Epidermal melanocyte (primary cell): ENCODE data around the gene SLC48A1.
A peak's percentile ranks its signal among the peaks of the same experiment; 100 is the strongest.
"Not testable (repeated sequence)": the region's sequence is repeated elsewhere in the genome, so short reads cannot be mapped to it uniquely, and the experiment has no call there.

Experiments used
- DNase-seq: peaks from one replicate; pipeline ENCODE4 v3.0.0; 2011; ENCODE audit warnings: low spot score; ENCODE audit not compliant: insufficient read length

SLC48A1 gene

DNA sequence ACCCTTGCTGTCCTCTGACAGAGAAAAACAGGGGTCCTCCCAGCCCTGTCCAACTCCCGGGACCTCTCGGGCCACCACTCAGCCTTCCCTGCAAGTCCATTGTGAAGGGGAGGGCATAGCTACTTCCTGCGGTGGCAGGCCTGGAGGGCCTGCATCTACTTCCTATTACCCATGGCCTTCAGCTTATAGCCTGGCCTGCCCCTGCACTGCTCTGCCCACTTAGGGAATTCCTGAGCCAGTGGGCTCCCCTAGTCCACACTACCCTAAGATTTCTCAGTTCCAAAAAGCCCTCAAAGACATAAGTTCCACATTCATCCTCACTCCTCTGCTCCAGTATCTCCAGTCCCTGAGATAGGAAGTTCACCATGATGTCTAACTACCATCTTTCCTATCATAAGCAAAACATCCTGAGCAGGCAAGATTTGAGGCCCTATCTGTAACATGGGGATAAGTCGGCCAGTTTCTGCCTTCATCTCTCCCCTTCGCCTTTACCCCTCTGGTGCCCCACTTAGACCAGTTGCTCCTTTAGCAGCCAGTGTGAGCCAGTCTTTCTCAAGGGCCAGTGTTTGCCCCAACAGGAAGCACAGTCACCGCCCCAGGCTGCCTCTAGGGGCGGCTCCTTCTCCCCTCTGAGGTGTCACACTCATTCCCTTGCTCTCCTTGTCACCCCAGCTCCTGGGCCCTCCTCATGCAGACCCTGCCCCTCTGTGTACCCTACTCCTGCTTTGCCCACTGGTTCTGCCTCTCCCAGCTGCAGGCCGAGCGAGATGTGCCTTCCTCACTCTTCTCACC, 35.7 kb downstream of the SLC48A1 start:
- no peak for DNase-seq

DNA sequence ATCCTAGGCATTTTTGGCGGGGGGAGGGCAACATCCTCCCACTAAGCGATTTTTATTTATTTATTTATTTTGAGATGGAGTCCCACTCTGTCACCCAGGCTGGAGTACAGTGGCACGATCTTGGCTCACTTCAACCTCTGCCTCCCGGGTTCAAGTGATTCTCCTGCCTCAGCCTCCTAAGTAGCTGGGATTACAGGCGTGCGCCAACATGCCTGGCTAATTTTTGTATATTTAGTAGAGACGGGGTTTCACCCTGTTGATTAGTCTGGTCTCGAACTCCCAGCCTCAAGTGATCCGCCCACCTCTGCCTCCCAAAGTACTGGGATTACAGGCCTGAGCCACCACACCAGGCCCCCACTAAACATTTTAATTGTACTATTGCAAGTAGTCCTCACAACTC, 36.5 kb downstream of the SLC48A1 start:
- not testable (repeated sequence) for DNase-seq

DNA sequence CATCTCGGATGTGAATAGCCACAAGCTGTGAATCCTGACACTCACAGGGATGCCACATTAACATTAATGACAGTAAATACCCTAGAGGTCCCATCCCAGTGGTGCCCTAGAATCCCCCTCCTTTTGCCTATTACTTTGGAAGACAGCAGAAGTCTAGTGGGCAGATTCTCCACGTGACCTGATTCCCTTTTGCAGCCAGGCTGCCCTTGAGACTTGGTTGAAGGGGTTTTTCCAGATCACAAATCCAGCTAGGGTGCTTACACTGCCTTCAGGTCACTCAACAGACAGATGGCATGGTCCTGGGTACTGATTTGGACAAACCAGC, 38.0 kb downstream of the SLC48A1 start:
- no peak for DNase-seq

DNA sequence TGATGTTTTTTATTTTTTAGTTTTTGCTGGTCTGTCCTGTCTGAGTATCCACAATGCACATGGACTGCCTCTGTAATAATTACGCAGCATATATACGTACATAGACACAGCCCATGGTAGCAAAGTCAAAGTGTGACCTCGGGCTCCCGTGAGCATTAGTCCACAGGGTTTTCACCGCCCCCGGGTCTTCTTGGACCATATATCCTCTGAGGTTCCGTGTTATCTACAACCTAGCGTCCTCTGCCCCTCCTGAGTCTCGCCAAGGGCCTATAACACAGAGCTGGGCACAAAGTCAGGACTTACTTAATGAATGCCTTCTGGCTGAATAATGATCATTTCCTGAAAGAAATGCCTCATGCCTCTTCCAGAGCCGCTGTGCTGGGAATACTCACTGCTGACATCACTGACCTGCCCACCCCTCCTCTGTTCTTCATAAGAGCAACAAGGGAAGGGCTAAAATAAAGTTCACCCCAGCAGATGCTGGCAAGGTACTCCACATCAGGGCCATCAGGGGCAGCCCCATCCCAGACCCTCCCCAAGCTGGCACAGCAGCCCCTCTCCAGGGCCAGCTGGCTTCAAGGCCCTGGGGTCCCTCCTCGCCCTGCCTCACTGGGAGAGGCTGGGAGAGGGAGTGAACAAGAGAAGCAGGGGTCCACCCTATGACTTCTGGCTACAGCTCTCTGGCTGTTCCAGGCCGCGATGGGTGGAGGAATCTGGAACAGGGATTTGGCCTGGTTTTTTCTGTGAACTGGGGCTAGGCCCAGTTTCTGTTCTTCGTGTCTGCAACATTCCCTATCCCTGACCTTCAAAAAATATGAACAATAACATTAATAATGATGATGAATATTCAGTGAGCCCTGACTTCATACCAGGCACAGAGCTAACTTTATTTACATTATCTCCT, 38.8 kb downstream of the SLC48A1 start:
- DNase-seq, result no peak

DNA sequence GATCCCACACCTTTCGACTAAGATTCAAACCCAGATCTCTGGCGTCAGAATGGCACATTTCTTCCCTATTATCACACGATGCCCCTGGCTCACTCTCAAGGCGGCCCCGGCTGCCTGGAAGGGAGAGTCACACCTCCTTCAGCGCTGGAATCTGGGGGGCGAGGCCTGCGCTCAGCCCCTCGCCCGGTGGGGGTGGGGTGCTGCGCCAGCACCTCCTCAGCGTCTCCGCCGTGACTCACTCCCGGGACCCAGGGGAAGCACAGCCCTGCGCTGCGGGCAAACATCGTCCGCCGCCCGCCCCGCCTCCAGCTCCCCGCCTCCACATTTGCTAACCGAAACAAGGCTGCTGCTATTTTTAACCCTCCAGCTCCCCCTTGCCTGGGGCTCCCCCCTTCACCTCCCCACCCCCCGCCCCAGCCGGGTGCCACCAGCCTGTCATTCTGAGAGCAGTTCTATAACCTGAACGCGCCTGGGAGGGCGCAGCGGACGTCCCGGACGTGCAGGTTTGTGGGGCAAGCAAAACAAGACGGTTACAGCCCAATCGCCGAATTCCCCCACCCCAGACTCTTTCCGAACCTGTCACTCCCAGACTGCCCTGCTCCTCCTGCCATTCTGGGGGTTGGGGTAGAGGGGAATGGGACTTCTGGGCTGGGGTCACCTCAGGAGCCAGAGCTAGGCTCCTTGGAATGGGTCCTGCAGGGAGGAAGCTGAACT, 39.9 kb downstream of the SLC48A1 start:
- DNase-seq, result peak; percentile 70

GRCh38 chr12:47813511-47814196, 40.6 kb downstream of the SLC48A1 start:
- DNase-seq, result no peak

- no peak for DNase-seq
Measured at GRCh38 chr12:47814539-47815170, 41.6 kb downstream of the SLC48A1 start.

- DNase-seq, result not testable (repeated sequence)
Measured at GRCh38 chr12:47815447-47815846, 42.4 kb downstream of the SLC48A1 start.

DNA sequence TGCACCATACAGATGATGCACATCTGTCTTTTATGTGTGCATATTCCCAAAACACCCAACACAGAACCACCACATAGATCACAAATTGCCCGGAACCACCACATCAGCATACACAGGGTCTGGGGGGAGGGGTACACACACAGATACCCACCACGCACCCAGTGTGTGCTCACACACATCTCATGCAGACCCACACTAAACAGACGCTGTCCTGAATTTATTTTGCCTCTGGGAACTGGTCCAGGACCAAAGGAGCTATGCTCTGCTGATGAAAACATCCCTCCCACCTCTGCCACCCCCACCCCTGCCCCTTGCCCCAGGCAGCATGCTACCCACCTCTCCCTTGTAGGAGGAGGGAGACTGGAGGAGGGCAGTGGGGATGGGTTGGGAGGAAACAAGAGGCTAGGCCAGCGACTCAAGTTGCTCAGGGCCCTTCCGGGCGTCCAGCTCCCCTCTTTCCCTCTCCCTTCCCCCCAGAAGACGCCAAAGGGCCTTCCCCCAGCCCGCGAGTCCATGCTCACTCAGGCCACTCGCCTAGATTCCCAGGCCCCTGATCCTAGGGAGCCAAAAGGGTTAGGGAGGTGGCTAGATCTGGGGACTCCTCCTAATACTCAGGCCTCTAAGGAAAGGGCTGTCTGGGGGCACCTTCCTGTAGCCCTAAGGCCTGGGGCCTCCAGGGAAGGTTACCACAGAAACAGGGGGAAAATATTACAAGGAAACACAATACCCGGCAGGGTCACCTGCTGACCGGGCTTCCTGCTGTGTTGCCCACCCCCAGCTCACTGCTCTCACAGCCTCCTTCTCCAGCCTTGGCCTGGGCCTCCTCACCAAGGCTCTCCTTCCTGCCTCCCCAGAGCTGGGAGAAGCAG, 43.6 kb downstream of the SLC48A1 start:
- DNase-seq, result no peak

GRCh38 chr12:47817272-47818006, 44.4 kb downstream of the SLC48A1 start:
- no peak for DNase-seq

DNA sequence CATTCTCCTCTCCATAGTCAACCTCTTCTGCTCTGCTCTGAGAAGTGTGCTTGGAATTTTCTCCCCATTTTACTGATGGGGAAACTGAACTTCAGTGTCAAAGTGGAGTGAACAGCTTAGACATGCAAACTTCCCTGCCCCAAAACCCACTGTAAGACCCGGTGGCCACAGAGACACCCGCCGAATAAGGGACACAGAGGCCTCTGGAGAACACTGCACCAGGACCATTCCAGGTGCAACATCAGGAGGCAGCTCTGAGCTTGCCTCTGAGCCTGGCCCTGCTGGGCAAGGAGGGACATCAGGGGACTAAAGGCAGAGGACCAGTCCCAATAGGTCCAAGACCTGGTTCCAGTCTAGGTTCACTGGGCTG, 45.0 kb downstream of the SLC48A1 start:
- DNase-seq, result no peak

DNA sequence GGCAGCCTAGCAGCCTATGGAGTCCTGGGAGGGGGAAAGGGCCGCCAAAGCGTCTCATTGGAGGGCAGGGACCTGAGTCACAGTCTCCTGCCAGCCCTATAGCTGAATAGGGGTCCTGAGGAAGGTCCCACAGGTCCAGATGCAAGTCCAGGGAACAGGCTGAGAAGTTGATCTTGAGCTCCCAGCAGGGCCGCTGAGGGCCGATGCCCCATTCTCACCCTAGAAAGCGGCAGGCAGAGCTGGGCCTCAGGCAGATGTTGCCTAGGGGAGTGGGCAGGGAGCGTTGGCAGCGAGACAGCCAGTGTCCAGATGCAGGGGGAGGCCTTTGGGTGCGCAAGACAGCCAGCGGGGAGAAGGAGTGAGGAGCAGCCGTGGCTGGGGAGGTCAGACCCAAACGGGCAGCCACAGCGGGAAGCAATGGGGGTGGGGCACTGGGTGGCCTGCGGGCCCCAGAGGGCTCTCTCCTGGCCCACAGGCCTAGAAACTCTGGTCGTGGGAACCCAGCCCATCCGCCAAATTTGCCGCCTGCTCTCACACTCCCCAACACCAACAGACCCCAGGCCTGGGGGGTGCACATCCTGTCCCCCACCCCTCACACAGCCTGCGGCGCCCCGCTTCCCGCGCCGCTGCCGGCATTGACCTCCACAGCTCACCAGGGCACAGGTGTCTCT, 45.6 kb downstream of the SLC48A1 start:
- no peak for DNase-seq

DNA sequence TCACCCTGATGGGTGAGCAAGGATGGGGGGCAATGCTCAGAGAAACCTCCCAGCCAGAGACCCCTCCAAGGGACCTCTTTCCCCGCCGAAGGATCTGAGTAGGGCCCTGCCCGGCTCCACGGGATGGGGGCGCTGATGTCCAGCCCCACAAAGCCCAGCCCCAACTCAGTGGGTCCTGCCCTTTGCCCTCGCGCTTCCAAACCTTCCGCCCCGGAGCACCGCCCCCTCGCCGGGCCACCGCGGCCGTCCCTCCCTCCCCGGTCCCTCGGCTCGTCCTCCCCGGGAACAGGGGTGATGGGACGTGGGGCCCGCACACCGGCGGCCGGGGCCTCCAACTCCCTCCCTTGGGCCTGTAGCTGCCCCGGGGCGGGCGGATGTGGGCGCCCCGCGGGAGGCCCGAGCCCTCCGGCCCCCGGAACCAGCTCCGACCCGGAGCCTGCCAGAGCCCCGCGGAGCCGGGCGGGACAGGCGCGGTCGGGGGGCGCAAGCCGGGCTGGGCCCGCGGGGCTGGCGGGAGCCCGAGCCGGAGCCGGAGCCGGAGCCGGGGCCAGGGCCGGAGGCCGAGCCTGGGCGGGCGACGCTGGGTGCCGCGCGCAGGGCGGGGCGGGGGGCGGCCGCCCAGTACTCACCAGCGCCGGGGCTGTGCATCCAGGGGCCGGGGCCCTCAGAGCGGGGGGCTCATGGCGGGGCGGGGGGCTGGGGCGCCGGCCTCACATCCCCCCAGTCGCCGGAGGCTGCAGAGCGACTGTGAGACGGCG, 46.3 kb downstream of the SLC48A1 start:
- no peak for DNase-seq

GRCh38 chr12:47819896-47820630, 47.0 kb downstream of the SLC48A1 start, which contains the start of gene HDAC7:
TSS of gene HDAC7 (minus strand) at chr12:47819903. CDS start at chr12:47819785, 118 bp downstream.
- DNase-seq, result peak; percentile 84

- DNase-seq, result peak; percentile 92
Measured at GRCh38 chr12:47820631-47821345, 47.8 kb downstream of the SLC48A1 start.

- DNase-seq, result no peak
Measured at GRCh38 chr12:47821346-47821706, 48.3 kb downstream of the SLC48A1 start.

GRCh38 chr12:47822401-47822800, 49.4 kb downstream of the SLC48A1 start:
- no peak for DNase-seq
